Right atrium auricular region (tissue), 2 donors: ENCODE measurements around the gene ILKAP. TPM values are rescaled to one million over a fixed set of nuclear protein-coding genes. Genes with fewer than 3 reads are reported as not detected.
A peak's percentile ranks its signal among the peaks of the same experiment; 100 is the strongest.

Source experiments
- DNase-seq: peaks from one replicate; pipeline ENCODE4 v3.0.0-alpha.2; 2019; ENCODE audit warnings: low spot score
- H3K27ac ChIP-seq, 2 donors: fragments of 200-600 bp; sonication (generic); 1 replicate in 1 of 2; 2 replicates in 1 of 2; pipeline ENCODE4 v1.5.1; 2016 to 2019
- H3K27me3 ChIP-seq, 2 donors: fragments of 200-600 bp; sonication (generic); one replicate each; pipeline versions ENCODE4 v1.5.1 to v1.6.0; 2017 to 2019
- H3K36me3 ChIP-seq: fragments of 200-600 bp; sonication (generic); one replicate; pipeline ENCODE4 v1.5.1; 2016
- H3K4me1 ChIP-seq, 2 donors: fragments of 200-600 bp; sonication (generic); one replicate each; pipeline versions ENCODE4 v1.5.1 to v1.6.0; 2017 to 2019
- H3K4me3 ChIP-seq, 2 donors: fragments of 200-600 bp; sonication (generic); 1 replicate in 1 of 2; 2 replicates in 1 of 2; pipeline ENCODE4 v1.5.1; 2017 to 2019; ENCODE audit warnings: mild to moderate bottlenecking in 1 of 2, moderate library complexity in 1 of 2
- H3K9me3 ChIP-seq, 2 donors: fragments of 200-600 bp; sonication (generic); one replicate each; pipeline ENCODE4 v1.5.1; 2019
- total RNA-seq, 2 donors: library from RNA; depleted of rRNA; stranded (reverse); fragments of >200 nt; gene quantifications; one replicate each; pipeline ENCODE4 v1.1.0, GENCODE V29; 2016
- TF ChIP-seq, protein P1 (sequence below), 2 donors: fragments of 200-600 bp; sonication (generic); IDR thresholded peaks; one replicate each; pipeline ENCODE4 v1.5.1; 2019; ENCODE audit warnings: antibody characterized with exemption in 2 of 2

Gene ILKAP
- total RNA-seq, 2 donors from 2014 or later: 15.9 to 17.6 TPM

GRCh38 chr2:238247841-238248453, 44.5 kb upstream of the ILKAP start:
- DNase-seq: no peak
- Histone ChIP-seq H3K4me3 (no peak overlapping the region), H3K27ac (peak overlapping the region in 1 of 2 donors; percentile 3), H3K4me1 (peaks cover 0 to 10% of the 10 kb centered on the region in 2 donors), H3K36me3 (peaks cover 56% of the 10 kb centered on the region), H3K27me3 (no peaks in the 10 kb centered on the region), H3K9me3 (no peaks in the 10 kb centered on the region)
- TF ChIP-seq, protein P1, sequence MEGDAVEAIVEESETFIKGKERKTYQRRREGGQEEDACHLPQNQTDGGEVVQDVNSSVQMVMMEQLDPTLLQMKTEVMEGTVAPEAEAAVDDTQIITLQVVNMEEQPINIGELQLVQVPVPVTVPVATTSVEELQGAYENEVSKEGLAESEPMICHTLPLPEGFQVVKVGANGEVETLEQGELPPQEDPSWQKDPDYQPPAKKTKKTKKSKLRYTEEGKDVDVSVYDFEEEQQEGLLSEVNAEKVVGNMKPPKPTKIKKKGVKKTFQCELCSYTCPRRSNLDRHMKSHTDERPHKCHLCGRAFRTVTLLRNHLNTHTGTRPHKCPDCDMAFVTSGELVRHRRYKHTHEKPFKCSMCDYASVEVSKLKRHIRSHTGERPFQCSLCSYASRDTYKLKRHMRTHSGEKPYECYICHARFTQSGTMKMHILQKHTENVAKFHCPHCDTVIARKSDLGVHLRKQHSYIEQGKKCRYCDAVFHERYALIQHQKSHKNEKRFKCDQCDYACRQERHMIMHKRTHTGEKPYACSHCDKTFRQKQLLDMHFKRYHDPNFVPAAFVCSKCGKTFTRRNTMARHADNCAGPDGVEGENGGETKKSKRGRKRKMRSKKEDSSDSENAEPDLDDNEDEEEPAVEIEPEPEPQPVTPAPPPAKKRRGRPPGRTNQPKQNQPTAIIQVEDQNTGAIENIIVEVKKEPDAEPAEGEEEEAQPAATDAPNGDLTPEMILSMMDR (IDR thresholded peaks at IDR 0.05): no peak

GRCh38 chr2:238247002-238247822, 43.7 kb upstream of the ILKAP start:
- Histone ChIP-seq H3K36me3 (peaks cover 49% of the 10 kb centered on the region), H3K4me3 (no peak overlapping the region), H3K9me3 (no peaks in the 10 kb centered on the region), H3K27me3 (no peaks in the 10 kb centered on the region), H3K4me1 (peaks cover 0 to 17% of the 10 kb centered on the region in 2 donors), H3K27ac (peak overlapping the region in 1 of 2 donors; percentile 3)
- no peak for DNase-seq
- TF ChIP-seq, protein P1 (IDR thresholded peaks at IDR 0.05): no peak

GRCh38 chr2:238244151-238244550, 40.7 kb upstream of the ILKAP start:
- Histone ChIP-seq H3K36me3 (peaks cover 19% of the 10 kb centered on the region), H3K27me3 (no peaks in the 10 kb centered on the region), H3K4me1 (peaks cover 0 to 37% of the 10 kb centered on the region in 2 donors), H3K4me3 (no peak overlapping the region), H3K9me3 (no peaks in the 10 kb centered on the region), H3K27ac (no peak overlapping the region)
- no peak for DNase-seq
- TF ChIP-seq, protein P1 (IDR thresholded peaks at IDR 0.05): no peak

DNA sequence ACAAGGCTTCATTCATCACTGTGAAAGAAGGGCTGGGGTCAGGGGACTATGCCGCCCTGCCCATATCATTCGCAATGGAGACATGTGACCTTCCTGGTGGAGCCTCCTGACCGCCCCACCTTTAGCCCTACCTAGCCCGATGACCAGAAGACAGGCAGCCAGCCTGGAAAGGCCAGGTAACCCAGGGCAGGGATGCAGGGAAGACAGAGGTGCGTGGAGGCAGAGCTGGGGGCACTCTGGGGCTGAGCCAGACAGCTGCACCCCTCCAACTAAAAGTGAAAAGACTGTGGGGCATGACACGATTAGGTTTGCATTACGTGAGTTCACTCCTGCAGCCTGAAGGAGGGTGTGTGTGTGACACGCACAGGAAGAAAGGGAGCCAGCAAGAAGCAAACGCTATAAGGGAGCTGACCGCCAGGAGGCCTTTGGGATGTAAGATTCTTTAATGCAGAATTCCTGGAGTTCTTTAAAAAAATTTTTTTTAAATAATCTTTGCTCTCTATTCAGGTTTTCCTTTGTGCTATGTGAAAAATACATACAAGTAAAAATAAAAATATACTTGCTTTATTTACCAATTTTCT, 40.1 kb upstream of the ILKAP start:
- peak overlapping the region in 1 of 2 donors; percentile 62 for H3K27ac ChIP-seq
- DNase-seq: no peak
- TF ChIP-seq, protein P1 (IDR thresholded peaks at IDR 0.05): no peak
- peaks cover 0 to 43% of the 10 kb centered on the region in 2 donors for H3K4me1 ChIP-seq
- H3K9me3 ChIP-seq: no peaks in the 10 kb centered on the region
- peaks cover 14% of the 10 kb centered on the region for H3K36me3 ChIP-seq
- peaks cover 0 to 5% of the 10 kb centered on the region in 2 donors for H3K27me3 ChIP-seq
- H3K4me3 ChIP-seq: no peak overlapping the region

DNA sequence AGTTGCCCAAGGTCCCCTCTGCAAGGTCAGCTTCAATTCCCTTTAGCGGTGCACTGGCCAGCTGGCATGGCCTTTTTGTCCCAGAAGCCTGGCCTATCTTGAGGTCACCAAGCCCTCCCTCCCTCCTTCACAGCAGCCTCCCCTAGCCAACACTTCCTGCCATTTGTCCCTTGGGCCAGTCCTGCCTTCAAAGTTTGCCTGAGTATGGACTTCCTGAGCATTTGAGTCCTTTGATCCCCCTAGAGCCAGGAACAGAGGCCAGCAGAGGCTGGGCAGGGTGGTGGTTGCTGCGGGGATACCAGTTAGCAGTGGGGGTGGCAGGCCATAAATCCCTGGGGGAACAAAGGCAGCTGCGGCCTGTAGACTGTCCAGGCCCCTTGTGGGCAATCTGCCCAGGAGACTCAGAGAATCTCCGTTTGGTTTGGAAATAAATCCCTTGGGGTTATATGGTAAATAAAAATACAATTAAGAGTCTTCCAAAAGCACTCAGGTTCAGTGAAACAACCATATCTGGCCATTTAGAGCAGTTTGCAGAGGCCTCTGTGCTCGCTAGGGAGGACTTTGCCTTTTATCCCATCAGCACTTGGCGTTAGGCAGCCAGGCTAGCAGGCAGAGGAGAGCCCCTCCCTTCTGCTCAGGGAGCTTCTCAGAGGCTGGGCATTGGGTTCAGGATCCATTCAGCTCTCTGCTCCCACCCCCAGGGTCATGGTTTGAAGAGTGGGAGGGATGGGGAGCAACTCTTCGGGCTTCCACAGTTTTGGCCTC, 39.4 kb upstream of the ILKAP start:
- Histone ChIP-seq H3K4me1 (peaks cover 0 to 41% of the 10 kb centered on the region in 2 donors), H3K36me3 (peaks cover 13% of the 10 kb centered on the region), H3K27ac (peak overlapping the region; percentile 15 to 62), H3K4me3 (no peak overlapping the region), H3K9me3 (no peaks in the 10 kb centered on the region), H3K27me3 (peaks cover 0 to 6% of the 10 kb centered on the region in 2 donors)
- no peak for DNase-seq
- TF ChIP-seq, protein P1 (IDR thresholded peaks at IDR 0.05): no peak
